GM12875 (cell line): ENCODE results near the gene GPRIN3.

Experiments
- H3K4me3 ChIP-seq: one replicate; pipeline ENCODE4 v1.5.1; 2011; ENCODE audit warnings: low read depth, low read length, control low read depth
- CTCF ChIP-seq: IDR thresholded peaks from 2 replicates; pipeline ENCODE4 v1.5.1; 2011; ENCODE audit warnings: low read depth, mild to moderate bottlenecking, control low read depth, inconsistent platforms, low read length, moderate library complexity, borderline replicate concordance; ENCODE audit not compliant: insufficient read depth

GPRIN3 gene

GRCh38 chr4:89284828-89285227 is 22.8 kb downstream of the GPRIN3 start:
- H3K4me3 ChIP-seq = no peak overlapping the region
- TF ChIP-seq CTCF = no peak

GRCh38 chr4:89284020-89284424 is 23.6 kb downstream of the GPRIN3 start:
- no peak for TF ChIP-seq CTCF
- no peak overlapping the region for H3K4me3 ChIP-seq

GRCh38 chr4:89283226-89284009 is 24.2 kb downstream of the GPRIN3 start:
- H3K4me3 ChIP-seq = no peak overlapping the region
- no peak for TF ChIP-seq CTCF

- TF ChIP-seq CTCF = no peak
- no peak overlapping the region for H3K4me3 ChIP-seq
These were observed 28.2 kb downstream of the GPRIN3 start for GRCh38 chr4:89279385-89279784.

GRCh38 chr4:89277412-89277811 is 30.2 kb downstream of the GPRIN3 start:
- H3K4me3 ChIP-seq = no peak overlapping the region
- no peak for TF ChIP-seq CTCF

- no peak overlapping the region for H3K4me3 ChIP-seq
- TF ChIP-seq CTCF = no peak
These were observed 31.3 kb downstream of the GPRIN3 start for GRCh38 chr4:89276296-89276695.

- no peak for TF ChIP-seq CTCF
- H3K4me3 ChIP-seq = no peak overlapping the region
These were observed 32.0 kb downstream of the GPRIN3 start for GRCh38 chr4:89275587-89275986.
